ENCODE data around the gene RHOBTB3. TPM values are rescaled to one million over a fixed set of nuclear protein-coding genes. Genes with fewer than 3 reads are reported as not detected.

Gene RHOBTB3
- total RNA-seq, 1 donor from 2014 or later, result 73.8 TPM

GRCh38 chr5:95801532-95801931 lies 70.4 kb downstream of the RHOBTB3 start:
- no peak for TF ChIP-seq CTCF (IDR thresholded peaks at IDR 0.05; ENCODE audit: insufficient read depth, low read depth, low read length)
- TF ChIP-seq EZH2 (IDR thresholded peaks at IDR 0.05; ENCODE audit: insufficient read depth, low read length), result no peak
- Histone ChIP-seq H3K4me2 (ENCODE audit: low read length) (no peak overlapping the region), H3K27me3 (ENCODE audit: insufficient read depth, low read length) (no peaks in the 10 kb centered on the region), H3K9ac (ENCODE audit: low read length) (no peak overlapping the region), H3K79me2 (ENCODE audit: insufficient read depth, low read length) (no peaks in the 10 kb centered on the region), H3K4me3 (ENCODE audit: insufficient read depth, low read depth, low read length) (no peak overlapping the region), H3K27ac (ENCODE audit: low read depth, low read length) (no peak overlapping the region), H3K4me1 (ENCODE audit: insufficient read depth, low read length) (no peaks in the 10 kb centered on the region), H3K9me3 (ENCODE audit: insufficient read depth, low read depth, low read length) (peaks cover 2% of the 10 kb centered on the region), H2AFZ (ENCODE audit: low read depth, low read length) (no peak overlapping the region), H4K20me1 (ENCODE audit: insufficient read depth, low read length) (no peaks in the 10 kb centered on the region), H3K36me3 (ENCODE audit: insufficient read depth, low read length) (peaks cover 3% of the 10 kb centered on the region)
- H3K9me3 Mint-ChIP-seq (ENCODE audit: unreplicated experiment), result peaks cover 9% of the 10 kb centered on the region
- H3K36me3 Mint-ChIP-seq (ENCODE audit: low read depth, unreplicated experiment), result peaks cover 18% of the 10 kb centered on the region
- FAIRE-seq (no peak), DNase-seq (ENCODE audit: low read depth) (no peak)
- H3K4me3 Mint-ChIP-seq (ENCODE audit: unreplicated experiment), result no peak overlapping the region
- H3K27me3 Mint-ChIP-seq (ENCODE audit: low read depth, unreplicated experiment), result no peaks in the 10 kb centered on the region
- H3K27ac Mint-ChIP-seq (ENCODE audit: unreplicated experiment), result no peak overlapping the region
- H3K4me1 Mint-ChIP-seq (ENCODE audit: low read depth, unreplicated experiment), result peaks cover 15% of the 10 kb centered on the region

GRCh38 chr5:95801961-95802360 lies 70.8 kb downstream of the RHOBTB3 start:
- H3K9me3 Mint-ChIP-seq (ENCODE audit: unreplicated experiment), result peaks cover 9% of the 10 kb centered on the region
- H3K36me3 Mint-ChIP-seq (ENCODE audit: low read depth, unreplicated experiment), result peaks cover 16% of the 10 kb centered on the region
- H3K4me1 Mint-ChIP-seq (ENCODE audit: low read depth, unreplicated experiment), result peaks cover 15% of the 10 kb centered on the region
- Histone ChIP-seq H2AFZ (ENCODE audit: low read depth, low read length) (no peak overlapping the region), H4K20me1 (ENCODE audit: insufficient read depth, low read length) (no peaks in the 10 kb centered on the region), H3K9ac (ENCODE audit: low read length) (no peak overlapping the region), H3K27me3 (ENCODE audit: insufficient read depth, low read length) (no peaks in the 10 kb centered on the region), H3K4me1 (ENCODE audit: insufficient read depth, low read length) (no peaks in the 10 kb centered on the region), H3K9me3 (ENCODE audit: insufficient read depth, low read depth, low read length) (peaks cover 2% of the 10 kb centered on the region), H3K4me3 (ENCODE audit: insufficient read depth, low read depth, low read length) (no peak overlapping the region), H3K79me2 (ENCODE audit: insufficient read depth, low read length) (no peaks in the 10 kb centered on the region), H3K27ac (ENCODE audit: low read depth, low read length) (no peak overlapping the region), H3K4me2 (ENCODE audit: low read length) (no peak overlapping the region), H3K36me3 (ENCODE audit: insufficient read depth, low read length) (peaks cover 3% of the 10 kb centered on the region)
- DNase-seq (ENCODE audit: low read depth), result no peak
- no peak overlapping the region for H3K4me3 Mint-ChIP-seq (ENCODE audit: unreplicated experiment)
- no peak for FAIRE-seq
- no peak overlapping the region for H3K27ac Mint-ChIP-seq (ENCODE audit: unreplicated experiment)
- no peaks in the 10 kb centered on the region for H3K27me3 Mint-ChIP-seq (ENCODE audit: low read depth, unreplicated experiment)
- no peak for TF ChIP-seq EZH2 (IDR thresholded peaks at IDR 0.05; ENCODE audit: insufficient read depth, low read length)
- TF ChIP-seq CTCF (IDR thresholded peaks at IDR 0.05; ENCODE audit: insufficient read depth, low read depth, low read length), result no peak

- Mint-ChIP-seq H3K27ac (ENCODE audit: unreplicated experiment) (no peak overlapping the region), H3K36me3 (ENCODE audit: low read depth, unreplicated experiment) (peaks cover 8% of the 10 kb centered on the region), H3K4me3 (ENCODE audit: unreplicated experiment) (no peak overlapping the region), H3K9me3 (ENCODE audit: unreplicated experiment) (peaks cover 9% of the 10 kb centered on the region), H3K27me3 (ENCODE audit: low read depth, unreplicated experiment) (no peaks in the 10 kb centered on the region), H3K4me1 (ENCODE audit: low read depth, unreplicated experiment) (peaks cover 15% of the 10 kb centered on the region)
- Histone ChIP-seq H3K4me1 (ENCODE audit: insufficient read depth, low read length) (no peaks in the 10 kb centered on the region), H4K20me1 (ENCODE audit: insufficient read depth, low read length) (no peaks in the 10 kb centered on the region), H3K27ac (ENCODE audit: low read depth, low read length) (no peak overlapping the region), H3K9me3 (ENCODE audit: insufficient read depth, low read depth, low read length) (peaks cover 2% of the 10 kb centered on the region), H3K9ac (ENCODE audit: low read length) (no peak overlapping the region), H3K79me2 (ENCODE audit: insufficient read depth, low read length) (no peaks in the 10 kb centered on the region), H3K36me3 (ENCODE audit: insufficient read depth, low read length) (no peaks in the 10 kb centered on the region), H3K27me3 (ENCODE audit: insufficient read depth, low read length) (no peaks in the 10 kb centered on the region), H3K4me2 (ENCODE audit: low read length) (no peak overlapping the region), H3K4me3 (ENCODE audit: insufficient read depth, low read depth, low read length) (no peak overlapping the region), H2AFZ (ENCODE audit: low read depth, low read length) (no peak overlapping the region)
- DNase-seq (ENCODE audit: low read depth) (no peak), FAIRE-seq (no peak)
- TF ChIP-seq CTCF (IDR thresholded peaks at IDR 0.05; ENCODE audit: insufficient read depth, low read depth, low read length), result no peak
- no peak for TF ChIP-seq EZH2 (IDR thresholded peaks at IDR 0.05; ENCODE audit: insufficient read depth, low read length)
Observed at GRCh38 chr5:95803271-95804148, 72.4 kb downstream of the RHOBTB3 start.

All from astrocyte (in vitro differentiated cells and primary cell).